ENCODE measurements around the gene IMP4. TPM values are rescaled to one million over a fixed set of nuclear protein-coding genes. Genes with fewer than 3 reads are reported as not detected.

Gene IMP4
- total and polyA plus RNA-seq, 12 donors: 50.6 to 190 (median 64.6) TPM

GRCh38 chr2:130372833-130373807, 30.4 kb downstream of the IMP4 start:
- WGBS, 2 donors: 51 to 58% methylated on average over 24 of the region's 24 CpGs
- peak in 5 of 8 donors; percentile 1 to 6 (median 6) for ATAC-seq
- H3K27me3 ChIP-seq: no peaks in the 10 kb centered on the region
- H3K27ac ChIP-seq: peak overlapping the region; percentile 80 to 98 (median 94)
- no peak for DNase-seq
- peak in 4 of 9 donors; percentile 3 to 24 (median 8) for TF ChIP-seq CTCF (IDR thresholded peaks at IDR 0.05)
- H3K36me3 ChIP-seq: peaks cover 0 to 32% (median 0%) of the 10 kb centered on the region in 9 donors
- intact Hi-C loops (cut with DNase I): loop anchor here in 1 of 10 donors (2.0 kb wide), 1 partner anchor 14 kb away; no protein-coding TSS in a partner anchor
- no peaks in the 10 kb centered on the region for H3K9me3 ChIP-seq
- peaks cover 3 to 67% (median 20%) of the 10 kb centered on the region in 9 donors for H3K4me1 ChIP-seq
- H3K4me3 ChIP-seq: peak overlapping the region; percentile 74 to 92 (median 87)

GRCh38 chr2:130373808-130374365, 31.2 kb downstream of the IMP4 start:
- no peaks in the 10 kb centered on the region for H3K9me3 ChIP-seq
- DNase-seq (no peak), ATAC-seq (no peak)
- WGBS, 2 donors: 94 to 95% methylated on average over 3 of the region's 3 CpGs
- no peaks in the 10 kb centered on the region for H3K27me3 ChIP-seq
- H3K4me3 ChIP-seq: peak overlapping the region in 4 of 10 donors; percentile 74 to 92 (median 84)
- peaks cover 3 to 64% (median 20%) of the 10 kb centered on the region in 9 donors for H3K4me1 ChIP-seq
- peaks cover 0 to 35% (median 0%) of the 10 kb centered on the region in 9 donors for H3K36me3 ChIP-seq
- intact Hi-C loops (cut with DNase I): loop anchor here in 1 of 10 donors (2.0 kb wide), 1 partner anchor 13 kb away; no protein-coding TSS in a partner anchor
- TF ChIP-seq CTCF (IDR thresholded peaks at IDR 0.05): no peak
- H3K27ac ChIP-seq: peak overlapping the region in 7 of 10 donors; percentile 83 to 98 (median 94)

GRCh38 chr2:130374587-130375290, 32.0 kb downstream of the IMP4 start:
- Histone ChIP-seq H3K27ac (peak overlapping the region in 1 of 10 donors; percentile 13), H3K4me3 (no peak overlapping the region), H3K4me1 (peaks cover 3 to 62% (median 23%) of the 10 kb centered on the region in 9 donors), H3K9me3 (no peaks in the 10 kb centered on the region), H3K36me3 (peaks cover 0 to 35% (median 0%) of the 10 kb centered on the region in 9 donors), H3K27me3 (no peaks in the 10 kb centered on the region)
- DNase-seq (no peak), ATAC-seq (no peak)
- WGBS, 2 donors: 78 to 89% methylated on average over 9 of the region's 9 CpGs
- TF ChIP-seq CTCF (IDR thresholded peaks at IDR 0.05): no peak
- intact Hi-C loops (cut with DNase I): no loop called here

All from heart right ventricle (tissue), 16 donors.